Smooth muscle cell of the coronary artery (primary cell): ENCODE data around the gene SAMMSON. TPM values are rescaled to one million over a fixed set of nuclear protein-coding genes. Genes with fewer than 3 reads are reported as not detected.

ENCODE experiments used
- total RNA-seq: library from RNA; depleted of rRNA; stranded (reverse); fragments of >200 nt; gene quantifications from 2 replicates; pipeline ENCODE4 v1.2.3, GENCODE V29; 2014; ENCODE audit warnings: low replicate concordance

The SAMMSON gene
- not detected in 2 replicates for total RNA-seq

DNA sequence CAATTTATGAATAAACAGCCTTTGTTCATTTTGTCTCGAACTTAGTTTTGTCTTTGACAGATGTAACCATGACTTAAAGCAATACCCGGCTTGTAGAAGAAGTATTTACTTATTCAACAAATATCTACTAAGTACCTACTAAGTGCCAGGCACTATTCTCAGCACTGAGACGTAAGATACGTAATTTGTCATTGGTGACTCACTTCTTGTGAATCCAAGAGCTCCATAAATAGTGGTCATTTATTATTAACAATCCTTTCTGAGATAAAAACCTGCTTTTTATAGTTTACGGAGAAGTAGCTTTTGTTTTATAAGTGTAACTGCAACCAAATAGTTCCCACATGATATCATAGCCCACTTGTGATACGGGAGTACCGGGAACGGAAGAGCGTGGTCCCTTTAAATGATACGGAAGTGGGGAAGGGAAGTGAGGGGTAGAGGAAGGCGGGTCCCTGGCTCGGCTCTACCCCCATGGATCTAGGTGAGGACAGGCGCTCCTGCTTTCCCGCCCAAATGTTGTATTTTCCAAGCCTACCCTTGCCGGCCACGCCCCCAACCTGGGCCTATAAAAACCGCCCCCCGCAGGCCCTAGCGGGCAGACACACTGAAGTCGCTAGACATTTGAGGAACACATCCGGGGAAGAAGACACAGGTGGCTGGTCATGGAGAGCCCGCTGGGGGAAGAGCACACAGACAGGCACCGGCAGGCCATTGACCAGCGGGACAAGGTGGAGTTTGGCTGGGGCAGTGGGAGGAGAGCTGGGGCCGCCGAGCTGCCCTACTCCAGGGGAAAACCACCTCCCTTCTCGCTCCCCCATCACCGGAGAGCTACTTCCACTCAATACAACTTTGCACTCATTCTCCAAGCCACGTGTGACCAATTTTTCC is at the start of gene SAMMSON:
TSS of gene SAMMSON (plus strand) at position 594 of the 888 bp plus-strand sequence.

